IgD-negative memory B cell (primary cell): ENCODE results near the gene ANKUB1. TPM values are rescaled to one million over a fixed set of nuclear protein-coding genes. Genes with fewer than 3 reads are reported as not detected.

ENCODE experiments used
- H3K27ac Mint-ChIP-seq, 3 donors: one replicate each; pipeline ENCODE4 v1.8.0; 2020 to 2022; ENCODE audit warnings: mild to moderate bottlenecking in 3 of 3, mixed read lengths in 3 of 3, moderate library complexity in 1 of 3
- H3K27me3 Mint-ChIP-seq: one replicate; pipeline ENCODE4 v1.8.0; 2021; ENCODE audit warnings: mixed read lengths
- H3K36me3 Mint-ChIP-seq: one replicate; pipeline ENCODE4 v1.8.0; 2020; ENCODE audit warnings: mild to moderate bottlenecking, mixed read lengths
- H3K4me1 Mint-ChIP-seq, 3 donors: one replicate each; pipeline ENCODE4 v1.8.0; 2020 to 2022; ENCODE audit warnings: mixed read lengths in 3 of 3, mild to moderate bottlenecking in 1 of 3
- H3K4me3 Mint-ChIP-seq, 4 donors: one replicate each; pipeline ENCODE4 v1.8.0; 2020 to 2022; ENCODE audit warnings: mild to moderate bottlenecking in 4 of 4, mixed read lengths in 4 of 4, moderate library complexity in 3 of 4
- H3K9me3 Mint-ChIP-seq, 3 donors: one replicate each; pipeline ENCODE4 v1.8.0; 2020 to 2021; ENCODE audit warnings: mixed read lengths in 3 of 3, mild to moderate bottlenecking in 1 of 3
- polyA plus RNA-seq: library from polyadenylated mRNA; unstranded; fragments of 300-500 nt; fragmentation: Illumina TruSeq; gene quantifications from one replicate; pipeline ENCODE4 v1.2.3, GENCODE V29; 2021

Gene ANKUB1
- polyA plus RNA-seq, 1 donor from 2014 or later = not detected

DNA sequence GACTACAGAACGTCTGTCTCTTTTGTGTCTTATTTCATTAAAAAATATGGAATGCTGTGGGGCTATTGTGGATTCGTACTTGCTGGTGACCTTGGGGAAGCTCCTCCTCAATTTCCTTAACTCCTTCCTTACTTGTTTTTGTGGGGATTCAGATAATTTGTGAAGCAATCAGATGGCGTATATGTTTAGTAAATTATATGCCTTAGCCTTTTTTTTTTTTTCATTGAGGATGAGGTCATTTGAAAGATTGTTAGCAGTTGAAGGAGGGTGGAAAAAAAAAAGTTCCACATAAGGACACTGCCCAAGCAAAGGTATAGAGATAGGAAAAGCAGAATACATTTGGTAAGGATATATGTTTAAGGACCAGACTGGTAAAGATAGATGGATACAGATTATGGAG lies 24.0 kb upstream of the ANKUB1 start:
- Mint-ChIP-seq H3K9me3 (no peaks in the 10 kb centered on the region), H3K27ac (no peak overlapping the region), H3K4me3 (peak overlapping the region in 3 of 4 donors; percentile 21 to 49 (median 37)), H3K27me3 (no peaks in the 10 kb centered on the region), H3K4me1 (peaks cover 57 to 74% (median 61%) of the 10 kb centered on the region in 3 donors), H3K36me3 (peaks cover 2% of the 10 kb centered on the region)

- peaks cover 2% of the 10 kb centered on the region for H3K36me3 Mint-ChIP-seq
- no peaks in the 10 kb centered on the region for H3K9me3 Mint-ChIP-seq
- no peaks in the 10 kb centered on the region for H3K27me3 Mint-ChIP-seq
- H3K4me3 Mint-ChIP-seq = peak overlapping the region in 2 of 4 donors; percentile 37 to 49
- no peak overlapping the region for H3K27ac Mint-ChIP-seq
- peaks cover 53 to 70% (median 58%) of the 10 kb centered on the region in 3 donors for H3K4me1 Mint-ChIP-seq
Measured at GRCh38 chr3:149815728-149816127, 23.4 kb upstream of the ANKUB1 start.

GRCh38 chr3:149815321-149815720 lies 23.0 kb upstream of the ANKUB1 start:
- H3K9me3 Mint-ChIP-seq = no peaks in the 10 kb centered on the region
- peak overlapping the region; percentile 21 to 99 (median 83) for H3K4me3 Mint-ChIP-seq
- H3K27ac Mint-ChIP-seq = peak overlapping the region in 1 of 3 donors; percentile 75
- H3K27me3 Mint-ChIP-seq = no peaks in the 10 kb centered on the region
- peaks cover under 1% of the 10 kb centered on the region for H3K36me3 Mint-ChIP-seq
- H3K4me1 Mint-ChIP-seq = peaks cover 52 to 68% (median 55%) of the 10 kb centered on the region in 3 donors

GRCh38 chr3:149813367-149814281 lies 21.3 kb upstream of the ANKUB1 start:
- no peaks in the 10 kb centered on the region for H3K27me3 Mint-ChIP-seq
- no peaks in the 10 kb centered on the region for H3K36me3 Mint-ChIP-seq
- H3K4me3 Mint-ChIP-seq = peak overlapping the region; percentile 99 to 100 (median 100)
- no peaks in the 10 kb centered on the region for H3K9me3 Mint-ChIP-seq
- H3K4me1 Mint-ChIP-seq = peaks cover 42 to 64% (median 44%) of the 10 kb centered on the region in 3 donors
- H3K27ac Mint-ChIP-seq = peak overlapping the region; percentile 94 to 100 (median 99)

DNA sequence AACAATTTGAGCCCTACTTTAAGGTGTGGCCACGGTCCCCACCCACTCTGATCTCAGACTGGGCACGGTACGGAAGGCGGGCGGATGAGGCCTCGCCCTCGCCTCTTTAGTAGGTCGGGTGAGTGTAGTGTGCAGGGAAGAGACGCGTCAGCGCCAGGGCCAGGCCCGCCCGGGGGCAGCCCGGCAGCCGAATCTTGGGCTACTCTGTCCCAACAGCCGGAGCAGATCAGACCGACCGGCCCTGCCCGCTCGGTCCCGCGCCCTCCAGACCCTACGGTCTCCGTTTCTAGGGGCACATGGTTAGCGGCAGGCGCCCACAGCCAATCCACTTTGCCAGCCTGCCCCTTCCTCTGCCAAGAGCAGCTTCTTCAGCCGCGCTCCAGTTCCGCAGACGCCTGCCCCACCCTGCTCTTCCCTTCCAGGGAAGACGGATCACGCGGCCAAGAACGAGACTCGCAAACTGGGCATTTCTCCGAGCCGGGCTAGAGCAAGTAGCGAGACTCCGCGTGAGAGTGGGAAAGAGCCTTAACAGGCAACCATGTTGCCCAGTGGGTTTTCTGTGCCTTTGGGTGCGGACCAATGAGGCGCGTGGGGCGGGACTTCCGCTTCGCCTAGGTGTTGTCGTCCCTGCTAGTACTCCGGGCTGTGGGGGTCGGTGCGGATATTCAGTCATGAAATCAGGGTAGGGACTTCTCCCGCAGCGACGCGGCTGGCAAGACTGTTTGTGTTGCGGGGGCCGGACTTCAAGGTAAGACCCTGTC lies 20.4 kb upstream of the ANKUB1 start, which contains the start of gene RNF13:
RNF13 (plus strand) TSS at position 610 of the 761 bp plus-strand sequence. CDS start 32,812 bp downstream, outside the sequence.
- Mint-ChIP-seq H3K4me1 (peaks cover 39 to 62% (median 44%) of the 10 kb centered on the region in 3 donors), H3K9me3 (no peaks in the 10 kb centered on the region), H3K36me3 (no peaks in the 10 kb centered on the region), H3K4me3 (peak within 1 kb of the TSS; percentile 99 to 100 (median 100)), H3K27ac (peak within 1 kb of the TSS; percentile 94 to 100 (median 99)), H3K27me3 (peaks cover 1% of the 10 kb centered on the region)

- H3K9me3 Mint-ChIP-seq = no peaks in the 10 kb centered on the region
- H3K27ac Mint-ChIP-seq = peak overlapping the region; percentile 94 to 100 (median 99)
- peaks cover 3% of the 10 kb centered on the region for H3K27me3 Mint-ChIP-seq
- H3K4me3 Mint-ChIP-seq = peak overlapping the region; percentile 99 to 100 (median 100)
- peaks cover 34 to 56% (median 40%) of the 10 kb centered on the region in 3 donors for H3K4me1 Mint-ChIP-seq
- H3K36me3 Mint-ChIP-seq = no peaks in the 10 kb centered on the region
Measured at GRCh38 chr3:149812165-149812605, 19.8 kb upstream of the ANKUB1 start.

DNA sequence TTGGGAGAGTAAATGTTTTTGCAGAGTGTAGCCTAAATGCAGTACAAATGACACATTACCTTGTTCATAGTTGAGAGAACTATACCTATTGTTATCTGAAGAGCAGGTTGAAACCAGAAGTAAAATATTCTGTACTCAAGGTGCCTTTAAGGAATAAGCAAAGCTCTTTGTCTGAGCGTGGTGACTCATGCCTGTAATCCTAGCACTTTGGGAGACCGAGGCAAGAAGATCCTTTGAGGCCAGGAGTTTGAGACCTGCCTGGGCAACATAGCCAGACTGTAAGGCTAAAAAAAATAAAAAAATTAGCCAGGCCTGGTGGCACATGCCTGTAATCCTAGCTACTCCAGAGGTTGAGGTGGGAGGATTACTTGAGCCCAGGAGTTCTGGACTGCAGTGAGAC lies 18.5 kb upstream of the ANKUB1 start:
- Mint-ChIP-seq H3K36me3 (peaks cover 4% of the 10 kb centered on the region), H3K9me3 (no peaks in the 10 kb centered on the region), H3K27ac (peak overlapping the region in 1 of 3 donors; percentile 28), H3K4me3 (no peak overlapping the region), H3K4me1 (peaks cover 26 to 49% (median 27%) of the 10 kb centered on the region in 3 donors), H3K27me3 (peaks cover 9% of the 10 kb centered on the region)

GRCh38 chr3:149809699-149810098 lies 17.3 kb upstream of the ANKUB1 start:
- Mint-ChIP-seq H3K9me3 (no peaks in the 10 kb centered on the region), H3K36me3 (peaks cover 4% of the 10 kb centered on the region), H3K27me3 (peaks cover 9% of the 10 kb centered on the region), H3K4me1 (peaks cover 17 to 38% (median 18%) of the 10 kb centered on the region in 3 donors), H3K4me3 (no peak overlapping the region), H3K27ac (no peak overlapping the region)

GRCh38 chr3:149808209-149808829 lies 16.0 kb upstream of the ANKUB1 start:
- Mint-ChIP-seq H3K4me1 (peaks cover 10 to 25% (median 15%) of the 10 kb centered on the region in 3 donors), H3K4me3 (peak overlapping the region in 3 of 4 donors; percentile 14 to 60 (median 41)), H3K27me3 (peaks cover 9% of the 10 kb centered on the region), H3K9me3 (no peaks in the 10 kb centered on the region), H3K27ac (no peak overlapping the region), H3K36me3 (peaks cover 4% of the 10 kb centered on the region)

- Mint-ChIP-seq H3K4me1 (peaks cover 5 to 13% (median 9%) of the 10 kb centered on the region in 3 donors), H3K27me3 (peaks cover 9% of the 10 kb centered on the region), H3K36me3 (peaks cover 4% of the 10 kb centered on the region), H3K4me3 (no peak overlapping the region), H3K9me3 (peaks cover 0 to 1% (median 0%) of the 10 kb centered on the region in 3 donors), H3K27ac (no peak overlapping the region)
Measured at GRCh38 chr3:149806171-149806778, 13.9 kb upstream of the ANKUB1 start.

GRCh38 chr3:149801639-149802038 lies 9.3 kb upstream of the ANKUB1 start:
- peaks cover 3 to 8% (median 5%) of the 10 kb centered on the region in 3 donors for H3K4me1 Mint-ChIP-seq
- peaks cover 3% of the 10 kb centered on the region for H3K27me3 Mint-ChIP-seq
- no peak overlapping the region for H3K27ac Mint-ChIP-seq
- H3K36me3 Mint-ChIP-seq = peaks cover 2% of the 10 kb centered on the region
- no peak overlapping the region for H3K4me3 Mint-ChIP-seq
- peaks cover 0 to 1% (median 0%) of the 10 kb centered on the region in 3 donors for H3K9me3 Mint-ChIP-seq

DNA sequence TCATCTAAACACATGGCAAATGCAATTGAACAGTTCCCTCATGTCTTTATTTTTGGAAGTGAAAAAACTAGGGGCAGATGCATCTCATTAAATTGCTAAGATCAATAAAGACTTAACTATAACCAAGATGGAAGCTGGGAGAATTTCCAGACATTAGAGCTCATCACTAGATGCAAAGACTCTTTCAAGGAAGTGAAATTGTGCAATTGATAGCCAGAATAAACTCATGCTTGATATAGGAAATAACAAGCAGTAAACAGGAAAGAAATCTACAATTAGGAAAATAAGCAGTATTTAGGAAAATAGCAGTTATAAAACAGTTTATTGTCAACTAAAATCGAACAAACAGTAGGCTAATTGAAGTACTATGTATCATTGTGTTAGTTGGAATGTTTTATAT lies 8.8 kb upstream of the ANKUB1 start:
- no peaks in the 10 kb centered on the region for H3K36me3 Mint-ChIP-seq
- H3K4me3 Mint-ChIP-seq = no peak overlapping the region
- no peak overlapping the region for H3K27ac Mint-ChIP-seq
- H3K4me1 Mint-ChIP-seq = peaks cover 3 to 4% (median 3%) of the 10 kb centered on the region in 3 donors
- peaks cover 0 to 1% (median 0%) of the 10 kb centered on the region in 3 donors for H3K9me3 Mint-ChIP-seq
- no peaks in the 10 kb centered on the region for H3K27me3 Mint-ChIP-seq

DNA sequence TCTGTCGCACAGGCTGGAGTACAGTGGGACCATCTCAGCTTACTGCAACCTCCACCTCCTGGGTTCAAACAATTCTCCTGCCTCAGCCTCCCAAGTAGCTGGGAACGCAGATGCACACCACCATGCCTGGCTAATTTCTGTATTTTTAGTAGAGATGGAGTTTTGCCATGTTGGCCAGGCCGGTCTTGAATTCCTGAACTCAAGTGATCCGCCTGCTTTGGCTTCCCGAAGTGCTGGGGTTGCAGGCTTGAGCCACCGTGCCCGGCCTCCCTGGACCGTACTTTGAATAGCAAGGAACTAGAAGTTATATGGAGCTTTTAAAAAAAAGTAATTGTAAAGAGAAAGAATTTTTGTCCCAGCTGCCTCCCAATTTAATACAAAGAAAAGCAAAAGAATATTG lies 8.3 kb upstream of the ANKUB1 start:
- Mint-ChIP-seq H3K36me3 (no peaks in the 10 kb centered on the region), H3K27ac (no peak overlapping the region), H3K9me3 (peaks cover 0 to 1% (median 0%) of the 10 kb centered on the region in 3 donors), H3K4me3 (no peak overlapping the region), H3K27me3 (no peaks in the 10 kb centered on the region), H3K4me1 (peaks cover 3 to 4% (median 3%) of the 10 kb centered on the region in 3 donors)

DNA sequence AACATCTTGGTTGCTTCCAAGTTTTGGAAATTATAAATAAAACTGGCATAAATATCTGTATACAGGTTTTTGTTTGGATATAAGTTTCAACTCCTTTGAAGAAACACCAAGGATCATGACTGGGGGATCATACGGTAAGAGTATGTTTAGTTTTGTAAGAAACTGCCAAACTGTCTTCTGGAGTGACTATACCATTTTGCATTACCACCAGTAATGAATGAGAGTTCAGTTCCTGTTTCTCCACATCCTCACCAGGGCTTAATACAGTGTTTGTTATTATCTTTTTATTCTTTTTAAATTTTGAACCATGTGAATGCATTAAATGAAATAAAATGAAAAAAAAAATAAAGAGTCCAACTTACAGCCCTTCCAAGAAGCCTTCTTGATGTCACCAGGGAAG lies 3.7 kb upstream of the ANKUB1 start:
- Mint-ChIP-seq H3K4me1 (peaks cover 0 to 4% (median under 1%) of the 10 kb centered on the region in 3 donors), H3K27ac (no peak overlapping the region), H3K4me3 (no peak overlapping the region), H3K36me3 (peaks cover 2% of the 10 kb centered on the region), H3K9me3 (no peaks in the 10 kb centered on the region), H3K27me3 (peaks cover 3% of the 10 kb centered on the region)
